OCI-M2 (cell line): ENCODE results near the gene PRRT4.

Experiments used
- DNase-seq: peaks from one replicate; lab custom pipeline; 2025; ENCODE audit not compliant: unreplicated experiment; lab: John Stamatoyannopoulos, UW

PRRT4 gene

GRCh38 chr7:128349466-128349825 is 12.0 kb downstream of the PRRT4 start:
- no peak for DNase-seq

- DNase-seq: no peak
Observed at GRCh38 chr7:128347647-128348097, 13.8 kb downstream of the PRRT4 start.

- DNase-seq: no peak
Observed at GRCh38 chr7:128344431-128344774, 17.1 kb downstream of the PRRT4 start.

GRCh38 chr7:128343554-128344430 is 17.7 kb downstream of the PRRT4 start, which contains the start of gene RBM28:
Gene RBM28, minus strand, starts transcription at chr7:128343908. Its CDS starts 115 bp downstream, at chr7:128343793.
- DNase-seq: peak; percentile 90

- no peak for DNase-seq
Observed at GRCh38 chr7:128341733-128342132, 19.8 kb downstream of the PRRT4 start.

- DNase-seq: no peak
Observed at GRCh38 chr7:128335730-128336129, 25.8 kb downstream of the PRRT4 start.

GRCh38 chr7:128324368-128324680 is 37.2 kb downstream of the PRRT4 start:
- DNase-seq: no peak

- no peak for DNase-seq
Observed at GRCh38 chr7:128323459-128324367, 37.8 kb downstream of the PRRT4 start.

GRCh38 chr7:128323040-128323439 is 38.5 kb downstream of the PRRT4 start:
- DNase-seq: no peak

- no peak for DNase-seq
Observed at GRCh38 chr7:128322040-128322643, 39.3 kb downstream of the PRRT4 start.

- no peak for DNase-seq
Observed at GRCh38 chr7:128321044-128321422, 40.5 kb downstream of the PRRT4 start.

- DNase-seq: no peak
Observed at GRCh38 chr7:128318691-128319090, 42.8 kb downstream of the PRRT4 start.

GRCh38 chr7:128311013-128311412 is 50.5 kb downstream of the PRRT4 start:
- DNase-seq: no peak

GRCh38 chr7:128310499-128310898 is 51.0 kb downstream of the PRRT4 start:
- DNase-seq: no peak

GRCh38 chr7:128309976-128310375 is 51.5 kb downstream of the PRRT4 start:
- no peak for DNase-seq

- no peak for DNase-seq
Observed at GRCh38 chr7:128309124-128309523, 52.4 kb downstream of the PRRT4 start.

GRCh38 chr7:128307061-128307460 is 54.4 kb downstream of the PRRT4 start:
- no peak for DNase-seq

GRCh38 chr7:128304212-128304611 is 57.3 kb downstream of the PRRT4 start:
- no peak for DNase-seq

- no peak for DNase-seq
Observed at GRCh38 chr7:128303643-128304042, 57.8 kb downstream of the PRRT4 start.

- no peak for DNase-seq
Observed at GRCh38 chr7:128303133-128303532, 58.4 kb downstream of the PRRT4 start.

- DNase-seq: no peak
Observed at GRCh38 chr7:128302139-128302538, 59.4 kb downstream of the PRRT4 start.
